K562 (cell line): ENCODE measurements around the gene WWC2.

ENCODE experiments used
- DIDO1 ChIP-seq: fragments of 450-650 bp; IDR thresholded peaks from 2 replicates; pipeline ENCODE4 v1.6.1; 2016; ENCODE audit warnings: low read depth, missing biosample characterization, missing genetic modification characterization
- MTF1 ChIP-seq: fragments of 250-450 bp; sonication (Bioruptor Pico); IDR thresholded peaks from 2 replicates; pipeline ENCODE4 v1.9.0; 2021; ENCODE audit warnings: moderate library complexity, mild to moderate bottlenecking, inconsistent platforms, borderline replicate concordance
- SNRNP70 ChIP-seq: fragments of 200-400 bp; formaldehyde crosslinking; optimal IDR thresholded peaks from 2 replicates; pipeline ENCODE3; 2017; ENCODE audit warnings: low read depth, low read length
- TEAD1 ChIP-seq, 2 experiments: fragments of 450-650 bp in 1 of 2; sonication (generic) in 1 of 2; formaldehyde crosslinking; IDR thresholded peaks; 2 replicates each; pipeline versions ENCODE4 v1.4.0 to v1.8.0; 2020 to 2022; ENCODE audit warnings: mild to moderate bottlenecking in 2 of 2, missing genetic modification reagents in 1 of 2
- TF ChIP-seq, protein P1 (sequence below): fragments of 450-650 bp; formaldehyde crosslinking; IDR thresholded peaks from 2 replicates; pipeline ENCODE4 v1.4.0; 2020; ENCODE audit warnings: mild to moderate bottlenecking, moderate library complexity
- TF ChIP-seq, protein P2 (sequence below), 2 experiments: fragments of 450-650 bp; IDR thresholded peaks; 2 replicates each; pipeline ENCODE4 v1.6.1; 2016

DNA sequence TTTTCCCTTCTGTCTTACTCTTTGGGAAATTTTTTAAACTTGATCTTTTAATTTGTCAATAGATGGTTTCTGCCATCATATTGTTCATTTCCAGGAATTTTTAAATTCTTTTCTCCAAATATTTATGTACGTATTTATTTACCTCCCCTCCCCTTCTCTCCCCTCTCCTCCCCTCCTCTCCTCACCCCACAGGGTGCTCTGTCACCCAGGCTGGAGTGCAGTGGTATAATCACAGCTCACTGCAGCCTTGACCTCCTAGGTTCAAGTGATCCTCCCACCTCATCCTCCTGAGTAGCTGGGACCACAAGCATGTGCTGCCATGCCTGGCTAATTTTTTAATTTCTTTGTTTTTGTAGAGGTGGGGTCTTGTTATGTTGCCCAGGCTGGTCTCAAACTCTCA lies 73.8 kb downstream of the WWC2 start:
- TF ChIP-seq, protein P1, sequence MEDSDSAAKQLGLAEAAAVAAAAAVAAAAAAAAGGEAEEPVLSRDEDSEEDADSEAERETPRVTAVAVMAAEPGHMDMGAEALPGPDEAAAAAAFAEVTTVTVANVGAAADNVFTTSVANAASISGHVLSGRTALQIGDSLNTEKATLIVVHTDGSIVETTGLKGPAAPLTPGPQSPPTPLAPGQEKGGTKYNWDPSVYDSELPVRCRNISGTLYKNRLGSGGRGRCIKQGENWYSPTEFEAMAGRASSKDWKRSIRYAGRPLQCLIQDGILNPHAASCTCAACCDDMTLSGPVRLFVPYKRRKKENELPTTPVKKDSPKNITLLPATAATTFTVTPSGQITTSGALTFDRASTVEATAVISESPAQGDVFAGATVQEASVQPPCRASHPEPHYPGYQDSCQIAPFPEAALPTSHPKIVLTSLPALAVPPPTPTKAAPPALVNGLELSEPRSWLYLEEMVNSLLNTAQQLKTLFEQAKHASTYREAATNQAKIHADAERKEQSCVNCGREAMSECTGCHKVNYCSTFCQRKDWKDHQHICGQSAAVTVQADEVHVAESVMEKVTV (CRISPR knock-in tag): no peak
- TF ChIP-seq TEAD1 (CRISPR knock-in tag; IDR thresholded peaks at IDR 0.05) (no peak), DIDO1 (tag) (no peak), MTF1 (no peak), SNRNP70 (no peak)
- TF ChIP-seq, protein P2, sequence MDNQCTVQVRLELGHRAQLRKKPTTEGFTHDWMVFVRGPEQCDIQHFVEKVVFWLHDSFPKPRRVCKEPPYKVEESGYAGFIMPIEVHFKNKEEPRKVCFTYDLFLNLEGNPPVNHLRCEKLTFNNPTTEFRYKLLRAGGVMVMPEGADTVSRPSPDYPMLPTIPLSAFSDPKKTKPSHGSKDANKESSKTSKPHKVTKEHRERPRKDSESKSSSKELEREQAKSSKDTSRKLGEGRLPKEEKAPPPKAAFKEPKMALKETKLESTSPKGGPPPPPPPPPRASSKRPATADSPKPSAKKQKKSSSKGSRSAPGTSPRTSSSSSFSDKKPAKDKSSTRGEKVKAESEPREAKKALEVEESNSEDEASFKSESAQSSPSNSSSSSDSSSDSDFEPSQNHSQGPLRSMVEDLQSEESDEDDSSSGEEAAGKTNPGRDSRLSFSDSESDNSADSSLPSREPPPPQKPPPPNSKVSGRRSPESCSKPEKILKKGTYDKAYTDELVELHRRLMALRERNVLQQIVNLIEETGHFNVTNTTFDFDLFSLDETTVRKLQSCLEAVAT (IDR thresholded peaks at IDR 0.05): no peak
